GM19239 (cell line): ENCODE measurements around the gene ZNF599.
A peak's percentile ranks its signal among the peaks of the same experiment; 100 is the strongest.
"Not testable (repeated sequence)": the region's sequence is repeated elsewhere in the genome, so short reads cannot be mapped to it uniquely, and the experiment has no call there.

Experiments used
- DNase-seq: peaks from one replicate; pipeline ENCODE4 v3.0.0; 2011; ENCODE audit warnings: low spot score; ENCODE audit not compliant: insufficient read length
- FAIRE-seq: peaks from 2 replicates; lab custom pipeline; 2011; peaks lifted over from hg19 to GRCh38; lab: Jason Lieb, UNC

ZNF599 gene

DNA sequence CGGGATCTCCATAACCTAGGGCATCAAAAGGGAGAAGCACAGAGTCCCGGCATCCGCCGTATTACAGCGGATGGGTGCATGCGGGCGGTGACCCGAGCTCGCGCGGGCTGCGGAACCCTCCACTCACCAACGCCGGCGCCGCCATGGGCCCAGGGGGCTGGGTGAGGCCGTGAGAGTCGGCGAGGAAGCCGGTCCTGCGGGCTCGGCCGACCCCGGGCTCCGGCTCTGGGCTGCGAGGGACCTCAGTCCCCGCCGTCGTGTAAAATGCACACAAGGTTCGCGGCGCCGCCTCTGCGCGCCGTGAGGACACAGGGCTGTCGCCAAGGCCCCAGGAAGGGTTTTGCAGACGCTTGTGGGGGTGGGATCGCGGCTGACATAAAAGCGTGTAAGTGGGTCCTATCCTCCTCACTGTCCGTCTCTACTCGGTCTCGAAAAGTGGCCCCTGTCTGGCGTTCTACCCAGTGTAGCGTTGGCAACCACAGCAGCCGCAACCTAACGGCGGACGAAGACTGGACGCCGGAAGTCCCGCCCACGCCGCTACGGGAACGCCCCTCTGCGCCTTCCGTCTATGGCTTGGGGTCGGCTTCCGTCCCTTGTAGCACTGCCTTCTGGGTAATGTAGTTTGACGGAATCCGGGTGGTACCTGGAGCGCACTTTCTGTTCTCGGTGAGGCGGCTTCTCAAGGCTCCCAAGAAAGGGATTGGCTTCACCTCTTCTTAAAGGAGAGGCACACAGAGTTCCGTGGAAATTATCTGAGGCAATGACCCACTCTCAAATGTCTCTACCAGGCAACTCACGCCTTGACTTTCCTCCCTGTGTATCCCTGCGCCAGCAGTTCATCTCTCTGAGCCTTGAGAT, at the start of gene ZNF599:
Gene ZNF599 (minus strand): TSS at position 519 of the 858 bp plus-strand sequence. CDS start 374 bp downstream, at position 145.
- FAIRE-seq (peak; percentile 97), DNase-seq (peak; percentile 77)

DNA sequence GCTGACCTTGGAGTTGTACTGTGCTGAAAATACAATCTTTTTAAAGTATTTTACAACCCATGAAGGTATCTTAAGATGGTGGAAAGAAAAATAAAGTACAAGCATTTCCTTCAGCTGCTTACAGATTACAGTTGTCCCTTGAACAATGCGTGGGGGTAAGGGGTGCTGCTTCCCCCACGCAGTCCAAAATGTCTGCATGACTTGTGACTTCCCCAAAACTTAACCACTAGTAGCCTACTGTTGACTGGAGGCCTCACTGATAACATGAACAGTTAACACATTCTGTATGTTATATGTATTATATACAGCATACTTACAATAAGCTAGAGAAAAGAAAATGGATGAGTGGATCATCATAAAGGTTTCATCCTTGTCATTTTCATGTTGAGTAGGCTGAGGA, 45.3 kb upstream of the ZNF599 start:
- DNase-seq (no peak), FAIRE-seq (no peak)

DNA sequence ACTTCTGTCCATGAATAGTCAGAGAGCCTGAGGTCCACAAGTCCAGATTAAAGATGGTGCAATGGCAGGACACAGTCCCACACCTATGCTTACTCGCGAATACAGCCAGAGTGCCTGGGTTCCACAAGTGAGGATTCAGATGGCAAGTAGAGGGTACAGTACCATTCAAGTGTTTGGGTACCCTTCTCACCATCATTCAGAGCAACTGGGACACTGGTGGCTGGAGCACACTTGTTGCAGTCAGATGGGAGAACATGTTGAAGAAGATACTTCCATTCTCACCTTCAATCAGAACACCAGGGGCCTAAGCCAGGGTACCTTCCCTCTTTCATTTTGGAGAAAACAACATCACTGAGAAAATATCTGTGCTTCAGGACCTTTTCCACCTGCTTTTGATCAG, 43.7 kb upstream of the ZNF599 start:
- DNase-seq (no peak), FAIRE-seq (no peak)

DNA sequence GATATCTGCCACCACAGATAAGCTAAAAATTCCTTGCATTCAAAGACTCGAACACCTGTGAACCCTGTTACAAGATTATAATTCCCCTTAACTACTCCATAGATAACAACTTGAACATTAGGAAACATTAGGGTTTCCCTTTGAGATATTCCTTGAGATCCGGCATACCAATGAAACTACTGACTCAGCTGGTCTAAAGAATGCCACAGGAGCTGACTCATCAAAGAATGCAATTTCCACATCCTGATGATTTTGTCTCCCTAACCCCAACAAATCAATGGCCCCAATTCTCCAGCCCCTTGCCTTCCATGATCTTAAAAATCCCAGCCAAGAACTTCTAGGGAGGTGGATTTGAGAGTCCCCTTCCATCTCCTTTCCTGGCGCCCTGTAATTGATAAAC, 35.6 kb upstream of the ZNF599 start:
- no peak for FAIRE-seq
- DNase-seq = no peak

DNA sequence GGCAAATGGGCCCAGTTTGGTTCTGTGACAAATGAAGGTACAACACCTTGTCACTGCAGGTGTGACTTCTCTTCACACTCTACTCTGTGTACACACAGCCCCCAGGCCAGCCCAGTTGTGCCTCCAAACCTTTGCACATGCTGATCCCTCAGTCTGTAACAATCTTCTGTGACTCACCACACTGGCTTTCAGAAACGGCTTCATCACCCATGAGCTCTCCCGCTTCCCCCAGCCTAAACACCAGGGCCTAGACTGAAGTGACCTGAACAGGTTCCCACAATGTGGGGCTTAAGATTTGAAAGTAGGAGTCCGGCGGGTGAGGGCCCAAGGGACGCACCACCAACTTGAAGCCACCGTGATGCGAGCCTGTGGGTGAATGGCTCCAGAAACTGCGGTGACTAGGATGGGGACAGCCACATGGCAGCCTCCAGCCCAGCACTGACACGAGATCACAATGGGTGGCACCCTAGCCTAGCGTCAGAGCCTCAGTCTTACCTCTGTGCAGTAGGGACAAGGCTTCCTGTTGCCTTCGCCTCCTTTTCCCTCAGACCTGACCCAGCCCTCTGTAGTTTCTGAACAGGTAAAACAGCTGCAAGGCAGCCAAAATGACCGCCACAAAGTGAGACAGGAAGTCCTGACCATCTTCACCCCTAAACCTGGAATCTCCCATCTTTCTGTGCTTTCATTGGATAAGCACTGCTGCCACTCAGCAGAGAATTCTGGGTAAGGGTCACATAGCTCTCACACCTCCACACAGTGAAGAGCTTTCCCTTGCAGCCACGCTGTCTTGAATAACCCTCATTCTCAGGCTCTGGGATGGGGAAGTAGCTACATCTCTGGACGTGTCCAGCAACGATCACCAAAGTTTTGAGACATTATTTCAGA, 34.2 kb upstream of the ZNF599 start:
- no peak for FAIRE-seq
- DNase-seq = no peak

DNA sequence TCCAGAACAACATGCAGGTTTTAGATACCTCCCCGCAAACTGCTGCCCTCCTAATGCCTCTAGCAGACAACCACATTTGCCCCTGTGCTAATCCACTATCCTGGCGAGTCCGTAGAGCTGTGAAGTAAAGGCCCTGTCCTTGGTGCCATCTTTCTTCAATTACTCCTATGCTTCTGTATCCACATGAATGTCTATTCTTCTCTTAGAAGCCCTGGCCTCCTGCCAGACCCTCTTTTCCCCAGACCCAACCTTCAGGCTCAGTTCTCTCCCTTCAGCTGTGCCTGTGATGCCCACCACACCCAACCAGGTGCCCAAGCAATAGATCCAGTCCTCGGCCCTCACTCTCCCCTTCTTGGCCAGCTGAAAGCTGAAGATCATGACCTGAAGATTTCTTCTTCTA, 31.1 kb upstream of the ZNF599 start:
- DNase-seq = no peak
- FAIRE-seq = no peak

DNA sequence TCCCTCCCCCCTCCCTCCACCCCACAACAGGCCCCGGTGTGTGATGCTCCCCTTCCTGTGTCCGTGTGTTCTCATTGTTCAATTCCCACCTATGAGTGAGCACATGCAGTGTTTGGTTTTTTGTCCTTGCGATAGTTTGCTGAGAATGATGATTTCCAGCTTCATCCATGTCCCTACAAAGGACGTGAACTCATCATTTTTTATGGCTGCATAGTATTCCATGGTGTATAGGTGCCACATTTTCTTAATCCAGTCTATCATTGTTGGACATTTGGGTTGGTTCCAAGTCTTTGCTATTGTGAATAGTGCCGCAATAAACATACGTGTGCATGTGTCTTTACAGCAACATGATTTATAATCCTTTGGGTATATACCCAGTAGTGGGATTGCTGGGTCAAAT, 23.9 kb upstream of the ZNF599 start:
- not testable (repeated sequence) for DNase-seq, FAIRE-seq

DNA sequence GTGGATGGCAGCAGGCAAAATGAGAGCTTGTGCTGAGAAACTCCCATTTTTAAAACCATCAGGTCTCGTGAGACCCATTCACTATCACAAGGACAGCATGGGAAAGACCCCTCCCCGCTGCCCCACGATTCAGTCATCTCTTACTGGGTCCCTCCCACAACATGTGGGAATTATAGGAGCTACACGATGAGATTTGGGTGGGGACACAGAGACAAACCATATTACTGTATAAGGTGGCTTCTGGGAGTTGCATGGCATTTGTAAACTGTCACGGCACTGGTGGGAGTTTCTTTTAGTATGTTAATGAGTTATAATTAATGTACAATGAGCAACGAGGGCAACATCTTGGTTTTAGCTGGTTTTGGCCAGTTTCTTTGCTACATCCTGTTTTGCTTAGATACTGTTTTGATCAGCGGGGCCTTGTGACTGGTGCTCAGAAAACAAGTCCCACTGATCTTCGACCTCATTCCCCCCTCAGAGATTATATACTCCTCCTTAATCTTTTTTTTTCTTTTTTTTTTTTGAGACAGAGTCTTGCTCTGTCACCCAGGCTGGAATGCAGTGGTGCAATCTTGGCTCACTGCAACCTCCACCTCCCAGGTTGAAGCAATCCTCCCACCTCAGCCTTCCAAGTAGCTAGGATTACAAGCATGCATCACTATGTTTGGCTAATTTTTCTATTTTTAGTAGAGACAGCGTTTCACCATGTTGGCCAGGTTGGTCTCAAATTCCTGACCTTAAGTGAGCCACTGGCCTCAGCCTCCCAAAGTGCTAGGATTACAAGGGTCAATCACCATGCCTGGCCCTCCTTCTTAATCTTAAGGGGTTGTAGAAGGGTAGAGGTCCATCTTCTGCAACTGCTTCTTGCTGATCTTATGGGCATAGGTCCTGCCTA, 21.3 kb upstream of the ZNF599 start:
- no peak for DNase-seq
- no peak for FAIRE-seq

DNA sequence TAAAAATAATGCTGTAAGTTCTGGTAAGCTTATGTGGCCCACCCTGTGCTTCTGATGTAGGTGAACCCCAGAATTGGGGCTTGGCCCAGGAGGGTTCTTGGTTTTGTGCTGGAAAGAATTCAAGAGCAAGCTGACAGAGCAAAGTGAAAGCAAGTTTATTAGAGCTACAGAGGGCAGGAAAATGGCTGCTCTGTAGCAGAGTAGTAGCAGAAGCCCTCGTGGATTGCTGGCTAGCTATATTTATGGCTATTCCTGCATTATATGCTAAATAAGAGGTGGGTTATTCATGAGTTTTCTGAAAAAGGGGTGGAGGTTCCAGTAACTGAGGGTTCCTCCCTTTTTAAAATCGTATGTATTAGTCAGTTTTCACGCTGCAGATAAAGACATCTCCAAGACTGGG, 20.6 kb upstream of the ZNF599 start:
- DNase-seq = no peak

DNA sequence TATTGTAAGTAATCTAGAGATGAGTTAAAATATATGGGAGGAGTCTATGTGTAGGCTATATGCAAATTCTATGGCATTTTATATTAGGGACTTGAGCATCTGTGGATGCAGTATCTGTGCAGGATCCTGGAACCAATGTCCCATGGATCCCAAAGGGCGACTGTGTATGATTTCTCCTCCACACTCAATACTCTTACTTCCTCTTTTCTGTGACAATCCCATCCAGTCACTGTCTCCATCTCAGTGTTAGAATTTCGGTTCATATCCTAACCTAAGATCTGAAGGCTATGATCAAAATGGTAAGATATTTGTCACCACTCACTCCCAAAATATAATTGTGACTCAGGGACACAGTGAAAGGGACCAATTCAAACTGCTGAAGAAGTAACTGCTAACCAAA, 15.1 kb upstream of the ZNF599 start:
- DNase-seq (no peak), FAIRE-seq (no peak)

More for the DNA sequence above, 20.6 kb upstream of the ZNF599 start:
- no peak for FAIRE-seq

DNA sequence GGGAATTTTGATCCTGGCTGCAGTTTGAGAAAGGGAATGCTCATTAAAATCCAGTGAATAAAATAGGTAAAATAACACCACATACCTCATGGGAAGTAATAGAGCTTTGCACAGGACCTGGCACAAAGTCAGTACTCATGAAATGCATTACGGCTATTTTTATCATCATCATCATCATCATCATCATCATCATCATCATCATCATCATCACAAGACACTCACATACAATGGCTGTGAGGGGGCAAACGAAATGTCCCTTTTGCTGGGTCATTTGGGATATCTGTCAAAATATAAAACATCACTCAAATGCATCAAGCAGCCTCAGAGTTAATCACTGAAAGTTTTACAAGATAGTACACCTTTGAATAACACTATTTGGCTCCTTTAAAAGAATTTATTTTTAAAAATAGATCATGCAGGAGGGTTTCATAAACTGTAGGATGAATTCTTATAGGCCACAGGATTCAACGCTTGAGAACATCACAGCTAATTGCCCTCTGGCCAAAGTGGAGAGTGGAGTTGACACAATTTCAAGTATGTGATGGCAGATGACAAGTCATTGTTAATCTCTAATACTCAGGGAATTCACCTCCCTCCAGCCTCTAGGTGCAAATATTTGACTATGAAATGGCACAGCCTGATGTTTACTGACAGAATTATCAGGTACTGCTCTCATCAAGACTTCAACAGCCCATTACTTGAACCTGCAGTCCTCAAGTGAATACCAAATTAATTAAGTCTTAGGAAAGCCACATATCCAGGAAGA, 14.2 kb upstream of the ZNF599 start:
- FAIRE-seq = no peak
- no peak for DNase-seq

DNA sequence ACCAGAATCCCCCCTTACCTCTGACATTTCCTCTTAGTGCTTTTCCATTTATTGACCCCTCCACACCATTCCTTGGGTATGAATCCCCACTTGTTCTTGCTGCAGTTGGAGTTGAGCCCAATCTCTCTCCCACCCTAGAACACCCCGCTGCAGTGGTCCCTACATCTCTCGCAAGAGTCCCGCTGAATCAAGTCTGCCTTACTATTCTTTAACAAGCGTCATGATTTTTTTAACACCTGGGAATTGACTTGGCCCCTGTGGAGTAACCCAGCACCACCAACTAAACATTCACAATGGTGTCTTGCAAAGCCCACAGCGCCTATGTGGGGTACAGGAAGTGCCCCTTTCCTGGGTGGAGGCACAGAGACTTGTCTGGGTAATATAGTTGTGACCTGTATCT, 13.2 kb upstream of the ZNF599 start:
- DNase-seq (no peak), FAIRE-seq (no peak)

DNA sequence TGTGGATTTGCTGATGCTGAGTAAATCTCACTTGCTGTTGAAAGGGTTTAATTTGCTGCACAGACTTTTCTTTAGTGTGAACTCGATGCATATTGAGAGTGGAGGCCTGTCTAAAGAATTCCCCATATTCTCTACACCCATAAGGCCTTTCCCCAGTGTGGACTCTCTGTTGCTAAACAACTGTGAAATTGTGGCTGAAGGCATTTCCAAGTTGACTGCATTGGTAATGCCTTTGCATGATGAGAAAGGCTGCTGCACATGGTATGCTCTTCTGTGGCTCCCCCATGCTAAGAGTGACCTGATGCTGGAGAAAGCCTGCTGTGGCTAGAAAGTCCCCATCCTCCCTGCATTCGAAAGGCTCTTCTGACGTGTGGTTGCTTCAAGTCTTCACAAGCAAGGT, 6.6 kb upstream of the ZNF599 start:
- FAIRE-seq (no peak), DNase-seq (no peak)

DNA sequence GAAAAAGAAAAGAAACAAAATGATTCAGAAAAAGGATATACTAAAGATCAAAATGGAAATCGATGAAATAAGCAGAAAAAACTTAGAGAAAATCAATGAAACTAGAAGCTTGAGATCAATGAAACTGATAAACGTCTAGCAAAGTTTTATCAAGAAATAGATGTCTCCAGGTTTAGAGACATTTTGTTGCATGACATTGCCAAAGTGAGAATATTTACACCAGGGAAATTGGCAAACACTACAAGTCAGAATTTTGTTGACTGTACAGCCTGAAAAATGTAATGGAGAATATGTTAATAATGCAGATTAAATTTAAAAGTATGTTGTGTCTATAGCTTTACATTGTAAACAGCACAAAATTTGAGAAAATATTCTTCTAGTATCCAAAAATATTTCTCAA, 5.3 kb upstream of the ZNF599 start:
- FAIRE-seq = no peak
- DNase-seq = no peak

DNA sequence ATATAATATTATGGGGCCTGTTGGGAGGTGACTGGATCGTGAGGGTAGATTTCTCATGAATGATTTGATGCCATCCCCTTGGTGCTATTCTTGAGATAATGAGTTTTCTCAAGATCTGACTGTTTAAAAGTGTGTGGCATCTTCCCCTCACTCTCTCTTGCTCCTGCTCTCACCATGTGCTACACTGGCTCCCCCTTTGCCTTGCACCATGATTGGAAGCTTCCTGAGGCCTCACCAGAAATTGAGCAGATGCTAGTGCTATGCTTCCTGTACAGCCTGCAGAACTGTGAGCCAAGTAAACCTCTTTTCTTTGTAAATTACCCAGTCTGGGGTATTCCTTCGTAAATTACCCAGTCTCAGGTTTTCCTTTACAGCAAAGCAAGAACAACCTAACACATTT, 1.8 kb upstream of the ZNF599 start:
- no peak for FAIRE-seq

DNA sequence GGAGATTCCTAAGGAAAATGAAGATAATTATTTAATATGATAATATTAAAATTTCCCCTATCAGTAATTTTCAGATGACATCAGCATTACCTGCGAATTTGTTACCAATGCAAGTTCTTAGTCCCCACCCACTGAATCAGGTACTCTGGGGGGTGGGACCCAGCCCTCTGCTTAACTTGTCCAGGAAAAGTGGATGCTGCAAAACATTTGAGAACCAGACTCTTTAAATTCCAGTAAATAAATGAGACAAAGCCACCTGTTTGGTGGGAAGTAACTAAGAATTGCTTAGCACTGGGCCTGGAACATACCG, 495 bp upstream of the ZNF599 start:
- no peak for FAIRE-seq
- DNase-seq = no peak

More for the DNA sequence above, 1.8 kb upstream of the ZNF599 start:
- no peak for DNase-seq

DNA sequence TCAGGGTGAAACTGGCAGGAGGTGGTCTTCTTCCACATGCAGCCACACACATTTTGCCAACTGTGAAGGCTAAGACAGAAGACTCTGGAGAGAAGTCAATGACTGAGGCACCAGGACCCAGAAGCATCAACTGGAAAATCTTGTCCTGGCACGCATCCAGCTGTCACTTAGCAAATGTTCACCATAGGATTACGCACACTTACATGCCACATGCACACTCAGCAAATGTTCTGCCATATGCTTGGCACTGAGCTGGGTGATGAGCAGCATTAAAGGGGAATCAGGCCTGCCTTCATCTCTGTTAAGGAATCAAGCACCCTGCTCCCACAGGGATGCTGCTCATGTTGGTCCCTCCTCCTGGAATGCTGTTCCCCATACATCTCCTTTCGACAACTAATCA, 5.1 kb downstream of the ZNF599 start:
- no peak for FAIRE-seq
- no peak for DNase-seq

DNA sequence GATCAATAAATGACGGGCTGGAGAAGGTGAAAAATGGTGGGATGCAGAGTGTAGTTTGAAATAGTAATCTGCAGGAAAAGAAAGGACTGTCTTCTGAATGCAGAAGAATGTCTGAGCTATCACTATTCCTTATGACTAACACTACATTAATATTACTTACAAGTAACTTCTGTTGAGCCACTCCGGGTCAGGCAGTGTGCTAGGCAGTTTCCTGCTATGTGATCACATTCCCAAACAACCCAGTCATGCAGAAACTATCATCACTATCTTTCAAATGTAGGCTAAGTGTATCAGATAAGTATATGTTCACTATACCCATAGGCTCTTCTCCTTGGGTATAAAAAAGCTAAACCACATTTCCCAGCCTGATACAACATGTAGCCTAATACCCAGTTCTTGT, 6.6 kb downstream of the ZNF599 start:
- FAIRE-seq (no peak), DNase-seq (no peak)

DNA sequence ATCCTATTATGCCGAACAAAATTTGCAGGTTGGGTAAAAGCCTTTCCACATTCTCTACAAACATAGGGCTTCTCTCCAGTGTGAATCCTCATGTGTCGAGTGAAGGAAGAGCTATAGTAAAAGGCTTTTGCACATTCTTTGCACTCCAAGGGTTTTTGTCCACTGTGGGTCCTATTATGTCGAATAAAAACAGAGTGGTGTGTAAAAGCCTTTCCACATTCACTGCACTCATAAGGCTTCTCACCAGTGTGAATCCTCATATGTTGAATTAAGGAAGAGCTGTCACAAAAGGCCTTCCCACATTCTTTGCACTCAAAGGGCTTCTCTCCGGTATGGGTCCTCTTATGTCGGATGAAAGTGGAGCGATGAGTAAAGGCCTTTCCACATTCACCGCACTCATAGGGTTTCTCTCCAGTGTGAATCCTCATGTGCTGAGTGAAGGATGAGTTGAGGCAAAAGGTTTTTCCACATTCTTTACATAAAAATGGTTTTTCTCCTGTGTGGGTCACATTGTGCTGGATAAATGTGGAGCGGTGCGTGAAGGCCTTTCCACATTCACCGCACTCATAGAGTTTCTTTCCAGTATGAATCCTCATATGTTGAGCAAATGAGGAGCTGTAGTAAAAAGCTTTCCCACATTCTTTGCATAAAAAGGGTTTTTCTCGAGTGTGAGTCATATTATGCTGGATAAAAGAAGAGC, 13.6 kb downstream of the ZNF599 start:
- DNase-seq (no peak), FAIRE-seq (no peak)
